HG03565 (cell line): ENCODE data around the gene IPMK.
"Not testable (repeated sequence)": the region's sequence is repeated elsewhere in the genome, so short reads cannot be mapped to it uniquely, and the experiment has no call there.

Source experiments
- ATAC-seq: cut with Tn5 transposase; IDR thresholded peaks from one replicate; pipeline ENCODE4 v1.9.1; 2021; ENCODE audit warnings: mild to moderate bottlenecking, moderate library complexity; ENCODE audit not compliant: unreplicated experiment

The IPMK gene

DNA sequence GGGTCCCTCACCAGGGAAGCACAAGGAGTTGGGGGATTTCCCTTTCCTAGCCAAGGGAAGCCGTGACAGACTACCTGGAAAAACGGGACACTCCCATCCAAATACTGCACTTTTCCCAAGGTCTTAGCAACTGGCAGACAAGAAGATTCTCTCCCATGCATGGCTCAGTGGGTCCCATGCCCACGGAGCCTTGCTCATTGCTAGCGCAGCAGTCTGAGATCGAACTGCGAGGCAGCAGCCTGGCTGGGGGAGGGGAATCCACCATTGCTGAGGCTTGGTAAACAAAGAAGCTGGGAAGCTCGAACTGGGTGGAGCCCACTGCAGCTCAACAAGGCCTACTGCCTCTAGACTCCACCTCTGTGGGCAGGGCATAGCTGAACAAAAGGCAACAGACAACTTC lies 37.8 kb downstream of the IPMK start:
- ATAC-seq, result not testable (repeated sequence)

DNA sequence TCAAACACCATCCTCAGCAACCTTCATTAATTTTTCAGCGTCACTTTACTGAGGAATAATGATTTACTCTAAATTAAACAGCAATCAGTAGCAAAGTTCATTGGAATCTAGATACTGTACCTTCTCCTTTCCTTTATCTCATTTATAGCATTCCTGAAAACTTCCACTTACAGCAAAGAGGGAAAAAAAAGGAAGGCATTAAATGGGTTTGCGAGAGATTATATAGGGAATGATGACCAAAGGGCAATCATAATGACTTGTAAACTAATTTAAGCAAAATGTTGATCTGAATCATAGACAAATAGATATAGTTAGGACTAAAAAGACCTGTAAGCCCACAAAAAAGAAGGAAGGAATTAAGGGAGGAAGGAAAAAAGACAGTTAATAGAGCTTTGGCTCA lies 42.0 kb downstream of the IPMK start:
- no peak for ATAC-seq

DNA sequence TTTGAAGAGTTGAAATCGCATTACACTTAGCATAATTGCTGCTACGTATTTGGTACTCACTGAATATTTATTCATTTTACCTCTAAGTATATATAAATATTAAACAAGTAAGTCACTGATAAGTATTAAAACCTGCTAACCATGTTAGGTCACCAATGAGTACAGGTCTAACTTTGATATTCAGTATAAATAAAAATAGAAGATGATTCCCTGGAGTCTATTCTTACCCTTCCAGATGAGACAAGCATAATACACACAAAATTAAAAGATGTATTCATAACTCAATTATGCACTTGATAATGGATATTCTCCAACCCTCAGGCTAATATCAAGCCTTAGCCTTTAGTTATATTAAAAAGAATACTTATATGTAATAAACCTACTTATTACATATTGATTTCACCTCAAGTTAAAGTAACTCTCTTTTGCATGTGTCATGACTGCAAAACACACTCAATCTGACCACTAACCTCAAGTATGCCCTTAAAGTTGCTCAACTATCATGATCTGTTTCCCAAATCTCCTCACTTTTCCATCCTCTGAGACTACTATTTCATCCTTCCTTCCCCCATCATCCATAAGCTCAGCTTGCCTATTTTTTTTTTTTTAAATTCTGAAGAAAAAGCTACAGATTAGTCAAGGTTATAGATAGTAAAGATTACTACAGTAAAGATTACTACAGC lies 46.8 kb downstream of the IPMK start:
- ATAC-seq, result no peak

DNA sequence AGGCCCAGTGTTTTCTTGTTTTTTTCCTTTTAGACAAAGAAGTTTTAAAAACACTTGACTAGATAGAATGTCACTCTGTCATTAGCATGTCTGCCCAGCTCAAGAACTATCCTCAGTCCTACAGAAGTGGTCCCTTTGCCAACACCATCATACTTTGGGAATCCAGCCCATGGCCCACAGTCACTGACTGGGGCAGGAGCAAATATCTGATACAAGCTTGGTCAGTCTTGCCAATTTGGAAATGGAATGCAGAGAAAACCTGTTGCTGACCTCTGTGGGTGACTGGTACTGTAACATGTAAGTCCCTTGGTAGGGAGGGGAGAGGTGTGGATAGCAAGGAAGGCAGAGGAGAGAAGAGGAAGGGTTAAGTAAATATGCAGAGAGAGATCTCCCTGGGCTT lies 47.8 kb downstream of the IPMK start:
- no peak for ATAC-seq

DNA sequence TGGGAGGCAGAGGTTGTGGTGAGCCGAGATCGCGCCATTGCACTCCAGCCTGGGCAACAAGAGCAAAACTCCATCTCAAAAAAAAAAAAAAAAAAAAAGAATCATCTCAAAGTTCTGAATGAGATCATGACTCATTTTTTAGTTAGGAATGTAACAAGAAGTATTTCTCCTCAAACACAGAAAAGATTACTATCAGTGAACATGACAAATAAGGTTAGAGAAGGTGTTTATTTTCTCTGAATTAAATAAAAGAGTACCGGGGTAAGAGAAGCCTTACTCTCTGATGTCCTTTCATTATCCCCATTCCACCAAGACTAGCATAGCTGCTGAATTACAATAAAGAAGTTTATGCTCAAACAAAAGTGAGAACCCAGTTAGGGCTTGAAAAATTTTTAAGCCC lies 50.1 kb downstream of the IPMK start:
- no peak for ATAC-seq

DNA sequence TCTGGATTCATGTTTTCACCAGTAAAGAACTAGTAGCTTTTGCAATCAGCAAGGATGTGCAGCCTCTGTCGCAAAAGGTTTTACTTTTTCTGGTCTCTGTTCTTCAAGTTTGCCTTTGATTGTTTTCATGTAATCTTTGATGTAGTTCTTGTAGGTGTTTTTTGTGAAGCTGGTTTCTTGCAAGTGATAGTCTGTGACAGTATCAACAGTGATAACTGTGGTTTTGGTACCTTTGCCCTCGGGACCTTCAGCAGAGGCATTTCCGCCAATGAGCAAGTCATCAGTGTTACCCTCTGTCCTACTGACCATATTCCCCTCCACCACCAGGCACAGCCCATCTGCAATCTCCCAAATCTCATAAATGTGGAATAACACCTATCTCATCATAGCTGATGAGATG lies 55.1 kb downstream of the IPMK start:
- no peak for ATAC-seq

DNA sequence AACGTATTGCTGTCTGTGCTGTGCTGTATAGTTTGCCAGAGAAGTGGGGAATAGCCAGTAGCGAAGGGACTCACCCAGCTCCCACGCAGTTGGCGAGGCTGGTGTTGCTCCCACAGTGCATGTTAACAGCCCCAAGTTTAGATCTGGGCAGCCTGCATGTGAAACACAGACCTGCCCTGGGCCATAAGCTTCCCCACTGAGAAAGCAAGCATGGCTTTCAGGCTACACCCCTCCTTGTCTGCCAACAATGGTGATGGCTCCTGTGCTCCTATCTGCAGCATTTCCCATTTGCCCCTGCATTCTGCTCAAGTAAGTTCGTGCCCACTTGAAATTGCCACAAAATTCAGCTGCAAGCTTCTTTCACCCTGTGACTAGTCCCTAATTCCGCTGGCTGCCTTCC lies 57.5 kb downstream of the IPMK start:
- ATAC-seq, result no peak

DNA sequence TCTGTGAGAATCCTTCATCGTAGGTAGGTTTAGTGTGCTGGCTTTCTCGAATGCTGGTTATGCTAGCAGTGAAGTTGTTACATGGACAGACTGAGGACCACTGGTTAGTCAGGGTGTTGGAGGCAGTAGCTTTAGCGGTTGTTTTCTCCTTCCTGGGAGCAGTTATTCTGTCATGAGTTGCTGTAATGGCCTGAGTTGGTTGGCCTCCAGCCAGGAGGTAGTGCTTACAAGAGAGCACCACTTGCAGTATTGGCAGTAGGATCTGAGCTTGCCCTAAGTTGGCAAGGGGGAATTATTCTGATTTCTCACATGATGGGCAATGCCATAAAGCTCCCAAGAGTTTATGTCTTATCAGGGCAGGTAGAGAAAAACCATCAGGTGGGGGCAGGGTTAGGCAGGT lies 58.0 kb downstream of the IPMK start:
- ATAC-seq, result no peak

DNA sequence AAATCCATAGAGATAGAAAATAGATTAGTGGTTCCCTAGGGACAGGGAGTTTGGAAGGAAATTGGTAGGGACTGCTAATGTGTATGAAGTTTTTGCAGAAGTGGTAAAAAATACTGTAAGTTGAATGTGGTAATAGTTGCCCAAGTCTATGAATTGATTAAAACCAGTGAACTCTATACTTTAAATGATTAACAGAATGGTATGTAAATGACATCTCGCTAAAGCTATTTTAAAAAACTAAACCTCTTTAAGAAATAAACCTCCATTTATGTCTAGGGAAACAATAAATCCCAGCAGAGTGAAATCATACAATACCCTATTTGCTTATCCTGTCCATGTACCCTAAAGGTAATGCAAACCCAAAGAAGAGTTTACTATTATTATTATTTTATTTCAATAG lies 61.4 kb downstream of the IPMK start:
- no peak for ATAC-seq

DNA sequence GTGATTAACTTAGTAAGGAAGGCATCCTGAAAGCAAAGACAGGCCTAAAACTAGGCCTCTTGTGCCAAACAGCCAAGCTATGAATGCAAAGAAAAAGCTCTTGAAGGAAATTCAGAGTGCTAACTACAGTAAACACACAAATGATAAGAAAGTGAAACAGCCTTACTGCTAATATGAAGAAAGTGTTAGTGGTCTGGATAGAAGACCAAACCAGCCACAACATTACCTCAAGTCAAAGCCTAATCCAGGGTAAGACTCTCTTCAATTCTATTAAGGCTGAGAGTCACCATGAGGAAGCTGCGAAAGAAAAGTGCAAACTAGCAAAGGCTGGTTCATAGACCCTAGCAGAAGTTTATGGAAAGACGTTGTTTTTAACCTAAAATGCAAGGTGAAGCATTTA lies 66.0 kb downstream of the IPMK start:
- ATAC-seq, result peak; percentile 74

DNA sequence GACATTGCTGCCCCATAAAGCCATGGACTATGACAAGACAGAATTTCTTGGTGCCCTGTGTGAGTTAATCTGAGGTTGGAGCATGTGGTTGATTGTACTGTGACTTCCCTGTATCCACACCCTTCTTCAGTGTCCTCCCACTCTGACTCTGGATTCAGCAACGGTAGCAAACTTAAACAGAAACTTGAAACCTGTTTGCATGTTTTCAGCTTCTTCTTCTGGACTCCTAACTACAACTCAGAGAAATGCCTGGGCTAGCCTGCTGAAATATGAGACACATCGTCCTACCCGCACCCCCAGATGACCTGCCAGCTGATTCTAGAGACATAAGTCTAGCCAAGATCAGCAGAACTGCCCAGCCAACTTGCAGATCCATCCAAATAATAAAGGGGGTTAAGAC lies 78.4 kb downstream of the IPMK start:
- ATAC-seq, result no peak

DNA sequence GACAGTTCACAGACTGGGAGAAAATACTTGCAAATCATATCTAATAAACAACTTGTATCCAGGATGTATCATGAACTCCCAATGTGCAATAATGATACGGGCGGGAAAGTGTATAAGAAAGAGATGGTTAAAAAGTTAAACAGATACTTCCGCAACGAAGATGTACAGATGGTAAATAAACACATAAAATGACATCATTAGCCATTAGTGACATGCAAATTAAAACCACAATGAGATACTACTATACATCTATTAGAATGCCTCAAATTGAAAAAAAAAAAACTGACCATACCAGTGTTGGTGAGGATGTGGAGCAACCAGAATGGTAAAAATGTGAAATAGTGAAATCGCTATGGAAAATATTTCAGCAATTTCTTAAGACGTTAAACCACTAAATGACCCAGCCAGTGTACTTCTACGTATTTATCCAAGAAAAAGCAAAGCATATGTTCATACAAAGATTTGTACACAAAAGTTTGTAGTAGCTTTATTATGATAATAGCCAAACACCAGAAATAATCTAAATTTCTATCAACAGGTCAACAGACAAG lies 83.5 kb downstream of the IPMK start:
- no peak for ATAC-seq

DNA sequence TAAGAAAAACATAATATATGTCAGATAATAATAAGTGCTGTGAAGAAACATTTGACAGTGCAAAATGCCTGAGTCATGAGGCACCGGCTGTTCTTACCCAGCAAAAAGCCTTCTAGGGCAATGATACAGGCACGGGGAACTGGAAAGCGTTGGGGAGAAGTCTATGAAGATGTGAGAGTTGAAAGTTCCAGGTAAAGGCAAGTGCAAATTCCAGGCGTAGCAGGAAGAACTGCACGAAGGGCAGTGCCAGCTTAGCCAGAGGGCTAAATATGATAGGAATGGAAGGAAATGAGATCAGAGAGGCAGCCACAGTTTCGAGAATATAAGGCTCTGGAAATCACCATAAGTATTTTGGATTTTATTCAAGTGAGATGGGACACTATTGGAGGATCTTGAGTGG lies 87.0 kb downstream of the IPMK start:
- no peak for ATAC-seq

DNA sequence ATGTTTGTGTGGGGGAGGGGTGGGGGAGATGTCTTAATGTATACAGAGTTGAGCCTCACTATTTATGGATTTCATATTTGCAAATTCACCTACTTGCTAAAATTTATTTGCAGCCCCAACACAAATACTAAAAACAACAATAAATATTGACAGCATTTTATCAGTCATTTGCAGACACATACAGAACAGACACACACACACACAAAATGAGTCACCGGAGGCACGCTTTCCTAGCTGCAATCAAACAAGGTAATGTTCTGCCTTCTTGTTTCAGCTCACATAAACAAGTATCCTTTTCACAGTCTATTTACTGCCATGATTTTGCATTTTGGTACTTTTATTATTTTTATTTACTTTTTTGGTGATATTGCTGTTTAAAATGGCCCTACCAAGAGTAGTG lies 88.5 kb downstream of the IPMK start:
- no peak for ATAC-seq

DNA sequence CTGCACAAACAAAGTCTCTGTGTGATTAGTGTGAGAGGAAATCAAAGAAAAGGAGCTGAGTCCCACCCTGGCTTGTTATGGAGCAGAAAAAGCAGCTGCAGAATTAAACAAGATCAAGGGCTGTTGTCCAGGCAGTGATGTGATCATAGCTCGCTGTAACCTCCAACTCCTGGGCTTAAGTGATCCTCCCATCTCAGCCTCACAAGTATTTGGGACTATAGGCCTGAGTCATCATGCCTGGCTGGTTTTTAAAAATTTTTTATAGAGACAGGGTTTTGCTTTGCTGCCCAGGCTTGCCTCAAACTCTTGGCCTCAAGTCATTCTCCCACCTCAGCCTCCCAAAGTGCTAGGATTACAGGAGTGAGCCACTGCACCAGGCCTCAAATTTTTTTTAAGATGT lies 88.9 kb downstream of the IPMK start:
- ATAC-seq, result no peak

DNA sequence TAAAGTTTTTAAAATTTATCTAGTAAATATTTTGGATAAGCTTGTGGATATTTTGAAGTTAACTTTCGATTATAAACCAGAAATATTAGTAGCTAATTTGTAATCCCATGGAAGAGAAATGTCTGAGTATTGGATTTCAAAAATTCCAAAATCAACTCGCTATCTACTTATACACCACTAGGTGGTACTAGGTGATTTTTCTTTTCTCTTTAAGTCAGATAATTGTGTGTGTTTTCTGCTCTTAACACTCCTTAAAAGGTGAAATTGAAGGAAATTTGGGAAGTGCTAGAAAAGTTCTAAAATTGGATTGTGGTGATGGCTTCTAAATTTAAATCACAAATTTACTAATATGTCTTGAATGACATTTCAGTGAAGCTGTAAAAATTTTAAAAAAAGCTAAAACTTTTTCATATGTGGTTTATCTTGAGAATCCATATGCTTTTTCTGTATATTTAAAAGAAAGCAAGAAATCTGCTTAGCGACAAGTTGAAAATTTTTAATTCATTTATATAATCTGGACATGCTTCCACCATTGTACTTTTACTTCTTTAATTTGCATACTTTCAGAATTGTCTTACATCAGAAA lies 90.2 kb downstream of the IPMK start:
- peak; percentile 54 for ATAC-seq

DNA sequence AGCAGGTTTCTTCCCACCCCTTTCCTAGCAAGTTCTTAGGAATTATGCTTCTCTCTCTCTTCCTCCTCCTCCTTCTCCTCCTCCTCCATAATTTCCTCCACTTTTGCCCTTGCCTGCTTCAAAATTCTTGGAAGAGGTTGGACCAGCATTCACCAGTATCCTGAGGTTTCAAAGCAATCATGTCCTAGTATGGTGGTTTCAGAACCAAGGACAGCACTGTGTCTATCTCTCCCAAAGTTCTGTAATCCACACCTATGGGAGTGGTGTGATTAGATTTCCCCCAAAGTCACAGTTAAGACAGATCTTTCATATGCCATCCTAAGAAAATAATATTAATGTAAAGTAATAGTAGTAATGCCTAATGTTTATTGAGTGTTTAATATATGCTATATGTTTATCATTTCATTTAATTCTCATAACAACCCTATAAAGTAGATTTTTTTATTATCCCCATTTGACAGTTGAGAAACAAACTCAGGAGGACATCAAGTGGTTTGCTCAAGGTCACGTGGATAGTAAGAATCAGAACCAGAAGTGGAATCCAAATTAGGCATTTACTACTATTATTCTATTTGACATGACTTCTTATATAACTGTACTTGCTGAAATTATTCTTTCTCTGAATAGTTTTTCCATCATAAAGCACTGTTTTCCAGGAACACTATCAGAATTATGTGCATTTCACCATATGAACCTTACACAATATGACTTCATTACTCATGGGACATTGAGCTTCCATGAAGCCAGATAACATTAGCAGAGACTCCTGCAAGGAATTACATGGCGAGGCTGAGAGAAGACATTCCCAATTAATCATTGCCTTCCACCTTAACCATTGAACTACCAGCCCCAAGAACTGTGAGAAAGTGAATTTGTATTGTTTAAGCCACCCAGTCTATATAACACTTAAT lies 91.4 kb downstream of the IPMK start:
- no peak for ATAC-seq

DNA sequence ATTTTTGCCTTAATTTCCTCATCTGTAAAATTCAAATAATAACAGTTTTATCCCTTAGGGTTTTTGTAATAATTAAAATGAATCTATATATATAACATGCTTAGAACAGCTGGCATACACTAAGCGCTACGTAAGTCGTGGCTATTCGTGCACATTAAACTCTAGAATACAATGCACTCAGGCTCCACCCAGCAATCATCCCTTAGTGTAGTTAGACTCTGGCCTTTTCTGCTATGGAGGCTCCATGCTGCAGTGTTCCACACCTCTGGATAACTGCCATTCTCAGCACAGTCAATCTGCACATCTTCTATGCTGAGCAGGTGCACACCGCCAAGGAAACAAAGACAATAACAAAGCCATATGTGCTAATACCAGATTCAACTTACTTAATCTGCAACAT lies 92.9 kb downstream of the IPMK start:
- ATAC-seq, result no peak

DNA sequence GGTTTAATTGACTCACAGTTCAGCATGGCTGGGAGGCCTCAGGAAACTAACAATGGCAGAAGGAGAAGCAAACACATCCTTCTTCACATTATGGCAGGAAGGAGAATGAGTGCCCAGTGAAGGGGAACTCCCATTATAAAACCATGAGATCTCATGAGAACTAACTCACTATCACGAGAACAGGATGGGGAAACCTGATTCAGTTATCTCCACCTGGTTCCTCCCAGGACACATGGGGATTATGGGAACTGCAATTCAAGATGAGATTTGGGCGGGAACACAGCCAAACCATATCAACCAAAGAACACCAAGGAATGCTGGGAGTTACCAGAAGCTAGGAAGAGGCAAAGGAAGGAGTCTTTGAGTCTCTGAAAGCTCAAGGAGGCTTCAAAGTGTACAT lies 94.3 kb downstream of the IPMK start:
- no peak for ATAC-seq

DNA sequence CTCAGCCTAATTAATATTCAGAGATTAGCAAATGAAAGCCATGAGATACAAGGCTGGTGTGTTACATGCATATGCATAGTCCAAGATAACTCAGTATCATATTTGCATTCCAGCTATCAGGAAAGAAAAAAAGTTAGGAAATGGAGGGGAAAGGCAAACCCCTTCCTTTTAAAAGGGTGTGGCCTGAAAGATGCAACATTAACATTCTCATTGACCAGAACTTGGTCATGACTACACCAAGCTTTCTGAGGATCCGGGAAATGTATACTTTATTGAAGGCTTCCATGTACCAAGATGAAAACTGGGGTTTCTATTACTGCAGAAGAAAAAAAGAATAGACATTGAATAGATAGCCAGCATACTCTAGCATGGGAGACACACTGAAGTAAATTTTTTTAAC lies 96.5 kb downstream of the IPMK start:
- ATAC-seq, result no peak

DNA sequence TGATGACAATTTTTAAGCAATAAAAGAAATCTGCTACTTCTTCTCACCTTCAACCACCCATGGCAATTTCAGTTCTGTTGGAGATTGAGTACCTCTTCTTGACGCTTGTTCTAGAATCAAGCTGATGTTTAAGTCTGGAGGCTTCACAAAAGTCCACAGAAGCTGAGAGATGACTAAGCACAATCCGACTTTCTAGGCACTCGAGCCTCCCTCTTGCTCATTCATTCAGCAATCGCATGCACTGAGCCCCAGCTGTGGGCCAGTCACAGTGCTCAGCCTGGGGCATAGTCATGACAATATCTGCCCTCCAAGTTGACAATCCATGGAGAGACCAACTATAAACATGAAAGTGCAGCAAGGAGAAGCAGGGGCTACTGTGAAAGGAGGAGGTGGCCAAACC lies 103.2 kb downstream of the IPMK start:
- no peak for ATAC-seq

DNA sequence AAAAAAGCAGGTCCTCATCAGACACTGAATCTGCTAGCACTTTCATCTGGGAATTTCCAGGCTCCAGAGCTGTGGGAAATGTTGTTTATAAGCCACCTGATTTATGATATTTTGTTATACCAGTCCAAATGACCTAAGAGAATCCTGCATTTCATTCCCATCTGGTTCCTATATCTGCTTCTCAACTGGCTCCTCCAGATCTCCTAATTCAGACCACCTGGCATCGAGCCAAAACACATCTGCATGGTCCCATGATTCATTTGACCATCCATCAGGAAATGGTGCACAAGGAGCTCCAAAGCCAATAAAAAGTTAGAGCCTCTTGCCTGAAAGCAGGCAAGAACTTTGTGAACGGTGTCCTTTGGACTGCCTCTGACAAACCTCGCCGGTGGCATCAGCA lies 108.9 kb downstream of the IPMK start:
- no peak for ATAC-seq
